ENCODE data around the gene STK33. TPM values are rescaled to one million over a fixed set of nuclear protein-coding genes. Genes with fewer than 3 reads are reported as not detected.

The STK33 gene
- total RNA-seq, 1 donor from 2014 or later, result 17.9 TPM

- TF ChIP-seq, protein P1, sequence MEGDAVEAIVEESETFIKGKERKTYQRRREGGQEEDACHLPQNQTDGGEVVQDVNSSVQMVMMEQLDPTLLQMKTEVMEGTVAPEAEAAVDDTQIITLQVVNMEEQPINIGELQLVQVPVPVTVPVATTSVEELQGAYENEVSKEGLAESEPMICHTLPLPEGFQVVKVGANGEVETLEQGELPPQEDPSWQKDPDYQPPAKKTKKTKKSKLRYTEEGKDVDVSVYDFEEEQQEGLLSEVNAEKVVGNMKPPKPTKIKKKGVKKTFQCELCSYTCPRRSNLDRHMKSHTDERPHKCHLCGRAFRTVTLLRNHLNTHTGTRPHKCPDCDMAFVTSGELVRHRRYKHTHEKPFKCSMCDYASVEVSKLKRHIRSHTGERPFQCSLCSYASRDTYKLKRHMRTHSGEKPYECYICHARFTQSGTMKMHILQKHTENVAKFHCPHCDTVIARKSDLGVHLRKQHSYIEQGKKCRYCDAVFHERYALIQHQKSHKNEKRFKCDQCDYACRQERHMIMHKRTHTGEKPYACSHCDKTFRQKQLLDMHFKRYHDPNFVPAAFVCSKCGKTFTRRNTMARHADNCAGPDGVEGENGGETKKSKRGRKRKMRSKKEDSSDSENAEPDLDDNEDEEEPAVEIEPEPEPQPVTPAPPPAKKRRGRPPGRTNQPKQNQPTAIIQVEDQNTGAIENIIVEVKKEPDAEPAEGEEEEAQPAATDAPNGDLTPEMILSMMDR (IDR thresholded peaks at IDR 0.05; ENCODE audit: unreplicated experiment), result no peak
- Mint-ChIP-seq H3K4me3 (ENCODE audit: unreplicated experiment) (no peak overlapping the region), H3K36me3 (ENCODE audit: low read depth, unreplicated experiment) (no peaks in the 10 kb centered on the region), H3K9me3 (ENCODE audit: unreplicated experiment) (no peaks in the 10 kb centered on the region), H3K27ac (ENCODE audit: unreplicated experiment) (no peak overlapping the region), H3K27me3 (ENCODE audit: unreplicated experiment) (peaks cover 2% of the 10 kb centered on the region), H3K4me1 (ENCODE audit: unreplicated experiment) (peaks cover 4% of the 10 kb centered on the region)
- DNase-seq (ENCODE audit: low spot score), result no peak
Measured at GRCh38 chr11:8372641-8373381, 221.2 kb downstream of the STK33 start.

- no peak overlapping the region for H3K27ac Mint-ChIP-seq (ENCODE audit: unreplicated experiment)
- no peaks in the 10 kb centered on the region for H3K36me3 Mint-ChIP-seq (ENCODE audit: low read depth, unreplicated experiment)
- H3K27me3 Mint-ChIP-seq (ENCODE audit: unreplicated experiment), result peaks cover 2% of the 10 kb centered on the region
- H3K4me3 Mint-ChIP-seq (ENCODE audit: unreplicated experiment), result no peak overlapping the region
- H3K9me3 Mint-ChIP-seq (ENCODE audit: unreplicated experiment), result no peaks in the 10 kb centered on the region
- peaks cover 4% of the 10 kb centered on the region for H3K4me1 Mint-ChIP-seq (ENCODE audit: unreplicated experiment)
- DNase-seq (ENCODE audit: low spot score), result no peak
- TF ChIP-seq, protein P1 (IDR thresholded peaks at IDR 0.05; ENCODE audit: unreplicated experiment), result no peak
Measured at GRCh38 chr11:8371516-8371884, 222.5 kb downstream of the STK33 start.

GRCh38 chr11:8370812-8371515, 223.1 kb downstream of the STK33 start:
- no peaks in the 10 kb centered on the region for H3K36me3 Mint-ChIP-seq (ENCODE audit: low read depth, unreplicated experiment)
- H3K27ac Mint-ChIP-seq (ENCODE audit: unreplicated experiment), result no peak overlapping the region
- peaks cover 2% of the 10 kb centered on the region for H3K27me3 Mint-ChIP-seq (ENCODE audit: unreplicated experiment)
- DNase-seq (ENCODE audit: low spot score), result no peak
- H3K4me3 Mint-ChIP-seq (ENCODE audit: unreplicated experiment), result no peak overlapping the region
- H3K9me3 Mint-ChIP-seq (ENCODE audit: unreplicated experiment), result no peaks in the 10 kb centered on the region
- peaks cover 4% of the 10 kb centered on the region for H3K4me1 Mint-ChIP-seq (ENCODE audit: unreplicated experiment)
- TF ChIP-seq, protein P1 (IDR thresholded peaks at IDR 0.05; ENCODE audit: unreplicated experiment), result no peak

DNA sequence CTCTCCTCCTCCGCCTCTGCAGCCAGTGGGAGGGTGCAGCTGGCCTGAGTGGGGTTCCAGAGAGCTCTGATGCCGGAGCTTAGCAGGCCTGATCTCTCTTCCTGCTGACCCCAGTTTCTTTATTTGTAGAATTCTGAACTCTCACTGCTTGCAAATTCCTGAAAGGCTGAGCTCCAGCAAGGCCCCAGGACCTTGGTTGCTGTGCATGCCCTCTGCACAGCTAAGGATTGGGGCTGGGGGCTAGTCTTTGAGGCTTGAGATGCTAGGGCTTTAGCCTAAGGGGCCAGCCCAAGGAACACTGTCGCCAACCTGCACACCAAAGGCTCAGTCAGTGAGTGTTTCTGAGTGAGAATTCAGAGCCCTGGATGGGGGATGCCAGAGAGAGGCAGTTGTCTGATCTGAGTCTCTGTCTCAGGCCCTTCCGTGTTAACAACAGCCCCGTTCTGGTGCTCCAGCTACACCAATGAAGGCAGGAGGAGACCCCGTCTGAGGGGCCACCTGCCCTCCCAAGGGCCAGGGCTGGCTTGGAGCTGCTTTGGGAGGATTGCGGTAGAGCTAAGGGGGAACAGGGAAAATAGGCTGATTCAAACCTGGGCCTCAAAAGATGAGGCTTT, 224.3 kb downstream of the STK33 start:
- TF ChIP-seq, protein P1 (IDR thresholded peaks at IDR 0.05; ENCODE audit: unreplicated experiment), result no peak
- Mint-ChIP-seq H3K4me1 (ENCODE audit: unreplicated experiment) (no peaks in the 10 kb centered on the region), H3K27me3 (ENCODE audit: unreplicated experiment) (peaks cover 2% of the 10 kb centered on the region), H3K36me3 (ENCODE audit: low read depth, unreplicated experiment) (no peaks in the 10 kb centered on the region), H3K4me3 (ENCODE audit: unreplicated experiment) (no peak overlapping the region), H3K27ac (ENCODE audit: unreplicated experiment) (no peak overlapping the region), H3K9me3 (ENCODE audit: unreplicated experiment) (no peaks in the 10 kb centered on the region)
- no peak for DNase-seq (ENCODE audit: low spot score)

DNA sequence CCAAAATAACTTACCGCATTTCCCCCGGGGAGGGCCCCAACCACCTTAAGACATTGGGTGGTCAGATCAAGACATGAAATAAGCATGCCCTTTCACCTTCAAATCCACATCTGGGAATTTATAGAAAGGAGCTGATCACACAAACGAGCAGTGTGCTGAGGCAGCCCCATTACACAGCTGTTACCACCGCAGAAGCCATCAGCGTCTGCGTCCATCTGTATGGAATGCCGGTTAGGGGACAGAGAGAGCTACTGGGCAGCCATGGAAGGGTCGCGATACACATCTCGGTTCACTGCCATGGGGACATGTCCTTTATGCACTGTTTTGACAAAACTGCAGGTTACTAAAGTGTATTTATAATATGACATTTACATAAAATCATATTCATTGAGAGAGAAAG, 225.3 kb downstream of the STK33 start:
- no peak overlapping the region for H3K27ac Mint-ChIP-seq (ENCODE audit: unreplicated experiment)
- no peaks in the 10 kb centered on the region for H3K9me3 Mint-ChIP-seq (ENCODE audit: unreplicated experiment)
- H3K4me3 Mint-ChIP-seq (ENCODE audit: unreplicated experiment), result no peak overlapping the region
- no peaks in the 10 kb centered on the region for H3K36me3 Mint-ChIP-seq (ENCODE audit: low read depth, unreplicated experiment)
- H3K4me1 Mint-ChIP-seq (ENCODE audit: unreplicated experiment), result no peaks in the 10 kb centered on the region
- TF ChIP-seq, protein P1 (IDR thresholded peaks at IDR 0.05; ENCODE audit: unreplicated experiment), result no peak
- peaks cover under 1% of the 10 kb centered on the region for H3K27me3 Mint-ChIP-seq (ENCODE audit: unreplicated experiment)
- DNase-seq (ENCODE audit: low spot score), result no peak

All from endothelial cell (in vitro differentiated cells).